ENCODE data around the gene MTHFD1L.

The MTHFD1L gene

GRCh38 chr6:150934380-150934779 lies 68.9 kb downstream of the MTHFD1L start:
- peak; percentile 96 for DNase-seq (ENCODE audit: low read depth)

DNA sequence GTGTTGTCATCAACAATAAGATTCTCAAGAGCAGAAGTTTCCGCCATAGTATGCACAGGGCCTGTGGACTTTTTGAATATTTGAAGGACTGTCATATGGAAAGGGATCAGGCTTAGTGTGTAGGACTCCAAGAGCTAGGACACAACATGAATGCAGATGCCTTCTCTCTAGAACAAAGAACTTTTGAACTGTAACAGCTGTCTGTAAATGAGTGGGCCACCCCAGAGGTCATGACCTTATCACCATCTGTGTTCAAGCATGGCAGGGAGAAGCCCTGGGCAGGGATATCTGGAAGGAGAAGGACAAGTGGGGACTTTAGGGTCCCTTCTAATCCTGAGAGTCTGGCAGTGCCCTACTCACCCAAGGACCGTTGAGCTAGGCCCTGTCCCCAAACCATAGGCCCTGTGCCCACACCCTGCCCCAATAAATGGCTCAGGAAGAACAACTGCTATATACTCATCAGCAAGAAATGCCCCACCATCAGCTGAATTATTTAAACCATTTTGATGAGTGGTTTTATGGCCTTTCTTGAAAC lies 70.6 kb downstream of the MTHFD1L start:
- no peak for DNase-seq (ENCODE audit: low read depth)

DNA sequence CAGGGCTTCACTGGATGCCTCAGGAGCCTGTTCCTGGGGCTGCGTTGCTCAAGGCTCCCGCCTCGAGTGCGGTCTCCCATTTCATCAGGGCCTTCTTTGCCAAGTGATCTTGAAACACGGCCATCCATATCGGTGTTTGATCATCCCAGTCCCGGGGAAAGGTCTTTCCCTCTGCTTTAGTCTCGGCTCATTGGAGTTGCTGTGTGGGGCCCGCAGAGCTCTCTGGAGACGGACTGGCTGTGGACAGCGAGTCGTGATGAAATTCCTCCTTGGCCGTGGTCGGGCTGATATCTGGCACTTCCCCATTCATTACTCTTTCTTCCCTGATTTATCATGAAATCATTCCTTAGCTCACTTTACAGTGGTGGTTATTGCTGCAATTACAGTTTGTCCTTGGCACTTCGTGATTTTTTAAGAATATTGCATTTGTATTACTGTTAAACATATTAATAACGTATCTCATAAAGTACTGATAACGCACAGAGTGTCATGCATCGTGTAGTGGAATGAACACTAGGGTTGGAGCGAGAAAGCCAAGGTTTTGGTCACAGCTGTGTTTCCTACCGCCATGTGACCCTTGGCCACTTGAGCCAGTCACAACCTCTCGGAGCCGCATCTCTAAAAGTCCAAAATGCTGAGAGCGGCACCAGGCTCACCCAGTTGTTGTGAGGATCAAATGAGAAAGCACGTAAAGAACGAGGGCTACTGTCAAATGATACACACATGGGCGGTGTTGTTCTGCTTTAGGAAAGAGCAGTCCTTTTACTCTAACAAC lies 71.8 kb downstream of the MTHFD1L start:
- DNase-seq (ENCODE audit: low read depth) = no peak

GRCh38 chr6:150939399-150939798 lies 73.9 kb downstream of the MTHFD1L start:
- no peak for DNase-seq (ENCODE audit: low read depth)

DNA sequence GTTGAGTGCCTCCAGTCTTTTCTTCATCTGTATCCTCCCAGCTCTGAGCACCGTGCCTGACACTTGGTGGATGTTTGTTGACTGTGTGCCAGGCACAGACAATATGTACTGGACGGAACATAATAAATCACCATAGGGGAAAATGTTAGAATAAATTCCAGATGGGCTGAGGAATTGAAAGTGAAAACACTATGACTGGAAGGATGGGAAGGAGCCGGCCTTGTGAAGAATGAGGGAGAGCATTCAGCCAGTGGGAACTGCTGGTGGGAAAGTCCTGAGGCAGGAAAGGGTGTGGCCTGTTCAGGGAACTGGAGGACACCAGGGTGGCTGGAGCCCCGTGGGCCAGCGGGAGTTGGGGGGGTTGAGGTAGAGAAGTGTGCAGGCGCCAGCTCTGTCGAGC lies 75.4 kb downstream of the MTHFD1L start:
- peak; percentile 68 for DNase-seq (ENCODE audit: low read depth)

GRCh38 chr6:150949526-150949925 lies 84.0 kb downstream of the MTHFD1L start:
- DNase-seq (ENCODE audit: low read depth) = no peak

DNA sequence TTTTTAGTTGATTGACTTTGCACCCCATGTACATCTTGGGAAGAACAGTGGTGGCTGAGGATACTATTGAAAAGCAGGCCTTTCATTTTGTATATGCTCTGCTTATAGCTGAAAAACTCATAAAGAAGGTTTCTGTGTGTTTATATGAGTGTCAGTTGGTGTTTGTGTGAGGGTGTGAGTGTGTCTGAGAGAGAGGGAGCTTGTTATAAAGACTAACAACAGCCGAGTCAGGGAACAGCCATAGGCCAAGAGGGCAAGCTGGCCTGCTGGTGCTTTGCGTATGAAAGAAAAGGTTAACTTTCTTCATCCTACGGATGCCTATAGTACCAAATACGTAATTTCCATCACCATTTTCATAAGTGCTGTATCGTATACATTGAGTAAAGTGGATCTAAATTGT lies 88.3 kb downstream of the MTHFD1L start:
- DNase-seq (ENCODE audit: low read depth) = no peak

GRCh38 chr6:150959166-150959565 lies 93.7 kb downstream of the MTHFD1L start:
- no peak for DNase-seq (ENCODE audit: low read depth)

- DNase-seq (ENCODE audit: low read depth) = no peak
Measured at GRCh38 chr6:150962436-150962835, 96.9 kb downstream of the MTHFD1L start.

DNA sequence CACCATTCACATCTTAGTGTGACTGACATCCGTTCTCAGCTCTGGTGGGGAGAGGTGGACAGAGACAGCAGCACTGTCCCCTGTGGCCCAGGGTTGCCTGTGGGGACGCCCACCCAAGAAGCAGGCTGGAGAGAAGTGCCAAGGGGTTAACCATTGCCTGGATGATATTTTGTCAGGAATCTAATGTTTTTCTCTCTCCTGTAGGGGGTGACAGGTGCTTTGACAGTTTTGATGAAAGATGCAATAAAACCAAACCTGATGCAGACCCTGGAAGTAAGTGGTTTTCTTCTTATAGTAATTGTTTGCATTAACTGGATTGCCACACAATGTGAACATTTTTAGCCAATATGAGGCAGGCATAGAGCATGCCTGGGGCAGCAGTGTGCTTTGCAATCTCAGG lies 99.3 kb downstream of the MTHFD1L start:
- DNase-seq (ENCODE audit: low read depth) = no peak

GRCh38 chr6:150966786-150967185 lies 101.3 kb downstream of the MTHFD1L start:
- DNase-seq (ENCODE audit: low read depth) = no peak

DNA sequence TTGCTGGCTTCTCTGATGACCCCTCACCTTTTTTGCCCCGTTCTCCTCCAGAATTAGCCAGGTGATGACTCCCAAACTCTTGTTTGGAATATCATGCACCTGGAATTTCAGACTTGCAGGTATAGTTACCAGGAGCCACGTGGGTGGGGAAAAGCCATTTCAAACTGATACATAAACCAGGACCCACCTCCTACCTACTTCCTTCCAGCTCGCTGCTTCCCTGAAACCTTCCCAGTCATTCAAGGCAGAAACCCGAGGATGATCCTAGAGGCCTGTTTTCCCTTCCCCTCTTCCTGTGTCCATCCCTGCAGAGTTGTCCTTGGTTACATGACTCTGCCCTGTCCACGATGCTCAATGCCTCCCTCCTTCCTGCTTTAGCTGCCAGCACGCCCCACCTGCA lies 101.9 kb downstream of the MTHFD1L start:
- no peak for DNase-seq (ENCODE audit: low read depth)

GRCh38 chr6:150967910-150968309 lies 102.4 kb downstream of the MTHFD1L start:
- DNase-seq (ENCODE audit: low read depth) = peak; percentile 16

- DNase-seq (ENCODE audit: low read depth) = no peak
Measured at GRCh38 chr6:150969901-150970300, 104.4 kb downstream of the MTHFD1L start.

DNA sequence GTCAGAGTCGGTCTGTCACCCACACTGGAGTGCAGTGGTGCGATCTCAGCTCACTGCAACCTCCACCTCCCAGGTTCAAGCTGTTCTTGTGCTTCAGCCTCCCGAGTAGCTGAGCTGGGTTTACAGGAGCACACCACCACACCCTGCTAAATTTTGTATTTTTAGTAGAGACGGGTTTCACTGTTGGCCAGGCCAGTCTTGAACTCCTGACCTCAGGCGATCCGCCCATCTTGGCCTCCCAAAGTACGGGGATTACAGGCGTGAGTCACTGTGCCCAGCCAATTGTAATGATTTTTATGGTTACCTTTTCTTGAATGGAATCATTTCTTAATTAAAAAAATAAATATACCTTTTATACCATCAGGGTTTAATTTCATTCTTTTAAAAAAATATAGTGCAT lies 105.7 kb downstream of the MTHFD1L start:
- no peak for DNase-seq (ENCODE audit: low read depth)

DNA sequence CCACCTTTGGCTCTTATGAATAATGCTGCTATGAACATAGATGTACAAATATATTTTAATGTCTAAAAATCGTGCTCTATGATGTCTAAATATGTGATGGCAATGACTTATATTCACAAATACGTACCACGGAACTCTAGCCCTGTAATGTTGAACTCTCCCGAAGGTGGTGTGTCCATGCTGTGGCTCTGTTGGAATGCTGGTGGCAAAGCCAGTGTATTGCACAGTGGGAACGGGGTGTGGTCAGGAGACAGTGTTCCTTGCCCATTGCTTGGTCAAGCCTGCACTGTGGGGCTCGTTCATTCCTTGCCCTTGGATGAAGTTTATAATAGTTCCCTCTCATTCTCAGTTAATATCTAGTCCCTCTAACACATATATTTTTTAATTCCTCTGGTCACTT lies 109.6 kb downstream of the MTHFD1L start:
- no peak for DNase-seq (ENCODE audit: low read depth)

GRCh38 chr6:150977281-150977680 lies 111.8 kb downstream of the MTHFD1L start:
- DNase-seq (ENCODE audit: low read depth) = no peak

DNA sequence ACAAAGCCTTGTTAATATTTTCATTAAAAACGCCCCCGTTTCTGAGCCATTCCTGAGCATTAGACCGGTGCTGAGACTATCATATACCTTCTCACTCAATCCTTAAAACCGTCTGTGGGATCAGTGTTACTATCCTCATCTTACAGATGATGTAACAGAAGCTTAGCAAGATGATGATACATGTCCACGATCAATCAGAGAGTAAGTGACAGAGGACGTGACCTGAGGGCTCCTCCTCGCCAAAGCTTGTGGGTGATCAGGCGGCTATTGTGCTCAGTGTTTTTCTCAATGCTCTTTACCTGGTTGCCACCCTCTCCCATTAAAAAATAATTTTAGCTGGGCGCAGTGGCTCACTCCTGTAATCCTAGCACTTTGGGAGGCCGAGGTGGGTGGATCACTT lies 113.1 kb downstream of the MTHFD1L start:
- no peak for DNase-seq (ENCODE audit: low read depth)

DNA sequence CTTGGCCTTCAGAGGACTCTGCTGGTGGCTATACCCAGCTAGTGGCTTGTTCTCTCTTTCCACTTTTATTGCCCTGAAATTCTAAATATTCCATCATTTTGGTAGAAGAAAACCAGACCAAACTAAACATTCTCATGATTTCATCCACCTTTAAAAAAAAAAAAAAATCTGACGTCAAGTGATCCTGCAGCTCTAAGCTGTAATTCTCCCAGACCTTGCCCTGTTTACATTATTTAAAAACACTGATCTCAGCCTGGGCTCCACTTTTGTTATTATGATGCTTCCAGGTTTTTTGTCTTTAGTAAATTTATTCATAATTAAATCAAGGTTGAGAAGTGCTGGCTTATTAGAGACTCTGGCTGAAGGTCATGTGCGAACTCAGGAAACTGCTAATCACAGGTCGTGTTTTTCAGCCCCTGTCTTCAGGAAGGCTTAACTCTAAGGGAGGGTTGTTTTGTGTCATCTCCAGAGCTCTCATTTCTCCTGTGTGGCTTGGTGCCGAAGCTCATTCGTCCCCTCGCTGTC lies 114.4 kb downstream of the MTHFD1L start:
- peak; percentile 52 for DNase-seq (ENCODE audit: low read depth)

GRCh38 chr6:150981095-150981494 lies 115.6 kb downstream of the MTHFD1L start:
- DNase-seq (ENCODE audit: low read depth) = peak; percentile 39

GRCh38 chr6:150981669-150982068 lies 116.2 kb downstream of the MTHFD1L start:
- DNase-seq (ENCODE audit: low read depth) = no peak

- DNase-seq (ENCODE audit: low read depth) = peak; percentile 67
Measured at GRCh38 chr6:150987371-150987828, 121.9 kb downstream of the MTHFD1L start.

- DNase-seq (ENCODE audit: low read depth) = no peak
Measured at GRCh38 chr6:150987855-150988464, 122.5 kb downstream of the MTHFD1L start.

Data from iris pigment epithelial cell (primary cell).